ENCODE measurements around the gene SH3BP4.
A peak's percentile ranks its signal among the peaks of the same experiment; 100 is the strongest.

SH3BP4 gene

GRCh38 chr2:235064976-235065375, 113.2 kb downstream of the SH3BP4 start:
- Histone ChIP-seq H3K14ac (ENCODE audit: low read length in 2 of 2) (no peak overlapping the region), H2BK120ac (ENCODE audit: low read depth, low read length) (no peak overlapping the region), H4K8ac (ENCODE audit: low read length) (no peak overlapping the region), H3K4me2 (ENCODE audit: low read length, poor library complexity, severe bottlenecking) (no peak overlapping the region), H2BK15ac (ENCODE audit: low read depth, poor library complexity, severe bottlenecking) (no peak overlapping the region), H2AK5ac (ENCODE audit: low read length, severe bottlenecking) (peak overlapping the region; percentile 45), H3K27me3 (ENCODE audit: control insufficient read depth in 1 of 2, insufficient read depth in 1 of 2, low read length in 2 of 2) (peaks cover 0 to 11% of the 10 kb centered on the region in 2 experiments), H2BK5ac (ENCODE audit: low read depth, low read length, poor library complexity, severe bottlenecking) (no peak overlapping the region), H3K9ac (ENCODE audit: low read length) (no peak overlapping the region), H2AFZ (ENCODE audit: low read depth, low read length) (no peak overlapping the region), H3K23ac (ENCODE audit: low read length in 2 of 2) (no peak overlapping the region), H3K9me3 (ENCODE audit: control insufficient read depth, low read length) (no peaks in the 10 kb centered on the region), H3K36me3 (ENCODE audit: control insufficient read depth in 1 of 2, insufficient read depth in 2 of 2, low read depth in 1 of 2, low read length in 2 of 2) (no peaks in the 10 kb centered on the region), H3K27ac (ENCODE audit: low read length, poor library complexity, severe bottlenecking) (no peak overlapping the region), H2BK12ac (ENCODE audit: low read length in 2 of 2) (no peak overlapping the region), H4K91ac (ENCODE audit: low read length) (no peak overlapping the region), H3K79me1 (replicated peaks; ENCODE audit: low read length, poor library complexity, severe bottlenecking) (no peaks in the 10 kb centered on the region), H3K4me3 (ENCODE audit: insufficient read depth in 1 of 2, low read depth in 1 of 2, low read length in 2 of 2) (no peak overlapping the region), H3K4ac (ENCODE audit: low read depth in 1 of 2, low read length in 2 of 2) (no peak overlapping the region), H3K4me1 (ENCODE audit: control insufficient read depth, insufficient read depth, low read depth, low read length) (peaks cover 9% of the 10 kb centered on the region), H3K18ac (ENCODE audit: low read depth in 1 of 2, low read length in 2 of 2) (no peak overlapping the region)
- DNase-seq = no peak
- WGBS = 100% methylated on average over 4 of the region's 7 CpGs

GRCh38 chr2:235066490-235066889, 114.7 kb downstream of the SH3BP4 start:
- Histone ChIP-seq H3K4me2 (ENCODE audit: low read length, poor library complexity, severe bottlenecking) (no peak overlapping the region), H4K91ac (ENCODE audit: low read length) (no peak overlapping the region), H4K8ac (ENCODE audit: low read length) (no peak overlapping the region), H3K14ac (ENCODE audit: low read length in 2 of 2) (no peak overlapping the region), H3K23ac (ENCODE audit: low read length in 2 of 2) (no peak overlapping the region), H2AFZ (ENCODE audit: low read depth, low read length) (no peak overlapping the region), H3K27ac (ENCODE audit: low read length, poor library complexity, severe bottlenecking) (no peak overlapping the region), H2BK12ac (ENCODE audit: low read length in 2 of 2) (no peak overlapping the region), H3K4me3 (ENCODE audit: insufficient read depth in 1 of 2, low read depth in 1 of 2, low read length in 2 of 2) (no peak overlapping the region), H3K4ac (ENCODE audit: low read depth in 1 of 2, low read length in 2 of 2) (no peak overlapping the region), H2BK15ac (ENCODE audit: low read depth, poor library complexity, severe bottlenecking) (no peak overlapping the region), H2AK5ac (ENCODE audit: low read length, severe bottlenecking) (no peak overlapping the region), H3K27me3 (ENCODE audit: control insufficient read depth in 1 of 2, insufficient read depth in 1 of 2, low read length in 2 of 2) (peaks cover 0 to 11% of the 10 kb centered on the region in 2 experiments), H3K9me3 (ENCODE audit: control insufficient read depth, low read length) (no peaks in the 10 kb centered on the region), H2BK5ac (ENCODE audit: low read depth, low read length, poor library complexity, severe bottlenecking) (no peak overlapping the region), H2BK120ac (ENCODE audit: low read depth, low read length) (no peak overlapping the region), H3K79me1 (replicated peaks; ENCODE audit: low read length, poor library complexity, severe bottlenecking) (no peaks in the 10 kb centered on the region), H3K18ac (ENCODE audit: low read depth in 1 of 2, low read length in 2 of 2) (no peak overlapping the region), H3K9ac (ENCODE audit: low read length) (no peak overlapping the region), H3K4me1 (ENCODE audit: control insufficient read depth, insufficient read depth, low read depth, low read length) (peaks cover 11% of the 10 kb centered on the region), H3K36me3 (ENCODE audit: control insufficient read depth in 1 of 2, insufficient read depth in 2 of 2, low read depth in 1 of 2, low read length in 2 of 2) (no peaks in the 10 kb centered on the region)
- WGBS = 82% methylated on average over 4 of the region's 4 CpGs
- DNase-seq = no peak

- Histone ChIP-seq H3K18ac (ENCODE audit: low read depth in 1 of 2, low read length in 2 of 2) (no peak overlapping the region), H3K27ac (ENCODE audit: low read length, poor library complexity, severe bottlenecking) (no peak overlapping the region), H2BK5ac (ENCODE audit: low read depth, low read length, poor library complexity, severe bottlenecking) (no peak overlapping the region), H4K91ac (ENCODE audit: low read length) (no peak overlapping the region), H3K14ac (ENCODE audit: low read length in 2 of 2) (no peak overlapping the region), H3K23ac (ENCODE audit: low read length in 2 of 2) (no peak overlapping the region), H3K4me1 (ENCODE audit: control insufficient read depth, insufficient read depth, low read depth, low read length) (peaks cover 11% of the 10 kb centered on the region), H4K8ac (ENCODE audit: low read length) (no peak overlapping the region), H2BK120ac (ENCODE audit: low read depth, low read length) (no peak overlapping the region), H2BK12ac (ENCODE audit: low read length in 2 of 2) (no peak overlapping the region), H3K79me1 (replicated peaks; ENCODE audit: low read length, poor library complexity, severe bottlenecking) (no peaks in the 10 kb centered on the region), H3K27me3 (ENCODE audit: control insufficient read depth in 1 of 2, insufficient read depth in 1 of 2, low read length in 2 of 2) (peaks cover 0 to 11% of the 10 kb centered on the region in 2 experiments), H3K36me3 (ENCODE audit: control insufficient read depth in 1 of 2, insufficient read depth in 2 of 2, low read depth in 1 of 2, low read length in 2 of 2) (no peaks in the 10 kb centered on the region), H3K4me3 (ENCODE audit: insufficient read depth in 1 of 2, low read depth in 1 of 2, low read length in 2 of 2) (no peak overlapping the region), H3K4me2 (ENCODE audit: low read length, poor library complexity, severe bottlenecking) (no peak overlapping the region), H3K9me3 (ENCODE audit: control insufficient read depth, low read length) (no peaks in the 10 kb centered on the region), H2AK5ac (ENCODE audit: low read length, severe bottlenecking) (no peak overlapping the region), H2AFZ (ENCODE audit: low read depth, low read length) (no peak overlapping the region), H2BK15ac (ENCODE audit: low read depth, poor library complexity, severe bottlenecking) (no peak overlapping the region), H3K4ac (ENCODE audit: low read depth in 1 of 2, low read length in 2 of 2) (no peak overlapping the region), H3K9ac (ENCODE audit: low read length) (no peak overlapping the region)
- 26% methylated on average over 2 of the region's 4 CpGs for WGBS
- DNase-seq = no peak
Measured at GRCh38 chr2:235066895-235067294, 115.1 kb downstream of the SH3BP4 start.

- Histone ChIP-seq H3K79me1 (replicated peaks; ENCODE audit: low read length, poor library complexity, severe bottlenecking) (no peaks in the 10 kb centered on the region), H2AK5ac (ENCODE audit: low read length, severe bottlenecking) (no peak overlapping the region), H3K9ac (ENCODE audit: low read length) (no peak overlapping the region), H3K14ac (ENCODE audit: low read length in 2 of 2) (no peak overlapping the region), H3K4me1 (ENCODE audit: control insufficient read depth, insufficient read depth, low read depth, low read length) (peaks cover 11% of the 10 kb centered on the region), H4K8ac (ENCODE audit: low read length) (no peak overlapping the region), H3K23ac (ENCODE audit: low read length in 2 of 2) (no peak overlapping the region), H2BK5ac (ENCODE audit: low read depth, low read length, poor library complexity, severe bottlenecking) (no peak overlapping the region), H3K4me2 (ENCODE audit: low read length, poor library complexity, severe bottlenecking) (no peak overlapping the region), H3K27ac (ENCODE audit: low read length, poor library complexity, severe bottlenecking) (no peak overlapping the region), H4K91ac (ENCODE audit: low read length) (no peak overlapping the region), H3K27me3 (ENCODE audit: control insufficient read depth in 1 of 2, insufficient read depth in 1 of 2, low read length in 2 of 2) (peaks cover 0 to 6% of the 10 kb centered on the region in 2 experiments), H2BK12ac (ENCODE audit: low read length in 2 of 2) (no peak overlapping the region), H3K4me3 (ENCODE audit: insufficient read depth in 1 of 2, low read depth in 1 of 2, low read length in 2 of 2) (no peak overlapping the region), H2BK120ac (ENCODE audit: low read depth, low read length) (no peak overlapping the region), H3K4ac (ENCODE audit: low read depth in 1 of 2, low read length in 2 of 2) (no peak overlapping the region), H3K9me3 (ENCODE audit: control insufficient read depth, low read length) (no peaks in the 10 kb centered on the region), H3K36me3 (ENCODE audit: control insufficient read depth in 1 of 2, insufficient read depth in 2 of 2, low read depth in 1 of 2, low read length in 2 of 2) (no peaks in the 10 kb centered on the region), H2AFZ (ENCODE audit: low read depth, low read length) (no peak overlapping the region), H2BK15ac (ENCODE audit: low read depth, poor library complexity, severe bottlenecking) (no peak overlapping the region), H3K18ac (ENCODE audit: low read depth in 1 of 2, low read length in 2 of 2) (no peak overlapping the region)
- WGBS = 100% methylated on average over 2 of the region's 3 CpGs
- DNase-seq = no peak
Measured at GRCh38 chr2:235068701-235069100, 116.9 kb downstream of the SH3BP4 start.

All from mesenchymal stem cell (in vitro differentiated cells and primary cell).